Neural crest cell (in vitro differentiated cells): ENCODE data around the gene FBXO15. TPM values are rescaled to one million over a fixed set of nuclear protein-coding genes. Genes with fewer than 3 reads are reported as not detected.

ENCODE experiments used
- DNase-seq: peaks from one replicate; pipeline ENCODE4 v3.0.0; 2021; ENCODE audit warnings: low read depth, mixed read lengths, low spot score
- H3K27ac Mint-ChIP-seq: one replicate; pipeline ENCODE4 v1.8.0; 2021; ENCODE audit warnings: mild to moderate bottlenecking, mixed read lengths; ENCODE audit not compliant: unreplicated experiment
- H3K27me3 Mint-ChIP-seq: 2 replicates; pipeline ENCODE4 v1.8.0; 2021; ENCODE audit warnings: low read depth, mild to moderate bottlenecking, mixed read lengths
- H3K36me3 Mint-ChIP-seq: 2 replicates; pipeline ENCODE4 v1.8.0; 2021; ENCODE audit warnings: low read depth, mild to moderate bottlenecking, mixed read lengths
- H3K4me1 Mint-ChIP-seq: 2 replicates; pipeline ENCODE4 v1.8.0; 2021; ENCODE audit warnings: mixed read lengths
- H3K4me3 Mint-ChIP-seq: one replicate; pipeline ENCODE4 v1.8.0; 2021; ENCODE audit warnings: mild to moderate bottlenecking, mixed read lengths
- H3K9me3 Mint-ChIP-seq: 2 replicates; pipeline ENCODE4 v1.8.0; 2021; ENCODE audit warnings: mixed read lengths
- CTCF ChIP-seq: fragments of 200-600 bp; sonication (generic); conservative IDR thresholded peaks from 2 replicates; pipeline ENCODE4 v1.5.0; 2021; ENCODE audit warnings: antibody characterized with exemption, mild to moderate bottlenecking
- total RNA-seq: library from RNA; stranded (reverse); gene quantifications from 2 replicates; pipeline ENCODE4 v1.2.1, GENCODE V29; 2021

The FBXO15 gene
- total RNA-seq, 1 donor from 2014 or later, result 1.7 TPM

GRCh38 chr18:74126684-74127655 lies 20.7 kb downstream of the FBXO15 start:
- TF ChIP-seq CTCF, result no peak
- no peak overlapping the region for H3K4me3 Mint-ChIP-seq
- H3K9me3 Mint-ChIP-seq, result no peaks in the 10 kb centered on the region
- peaks cover 38% of the 10 kb centered on the region for H3K4me1 Mint-ChIP-seq
- no peaks in the 10 kb centered on the region for H3K27me3 Mint-ChIP-seq
- no peak for DNase-seq
- H3K36me3 Mint-ChIP-seq, result no peaks in the 10 kb centered on the region
- peak overlapping the region; percentile 81 for H3K27ac Mint-ChIP-seq

- Mint-ChIP-seq H3K4me1 (peaks cover 38% of the 10 kb centered on the region), H3K36me3 (no peaks in the 10 kb centered on the region), H3K4me3 (no peak overlapping the region), H3K27me3 (no peaks in the 10 kb centered on the region), H3K9me3 (no peaks in the 10 kb centered on the region), H3K27ac (no peak overlapping the region)
- DNase-seq, result no peak
- TF ChIP-seq CTCF, result no peak
These were observed 23.0 kb downstream of the FBXO15 start for GRCh38 chr18:74124642-74125041.

- H3K36me3 Mint-ChIP-seq, result no peaks in the 10 kb centered on the region
- H3K27ac Mint-ChIP-seq, result no peak overlapping the region
- no peak overlapping the region for H3K4me3 Mint-ChIP-seq
- DNase-seq, result no peak
- no peak for TF ChIP-seq CTCF
- H3K27me3 Mint-ChIP-seq, result no peaks in the 10 kb centered on the region
- H3K4me1 Mint-ChIP-seq, result peaks cover 32% of the 10 kb centered on the region
- H3K9me3 Mint-ChIP-seq, result no peaks in the 10 kb centered on the region
These were observed 24.4 kb downstream of the FBXO15 start for GRCh38 chr18:74123200-74123599.

GRCh38 chr18:74116633-74117554 lies 30.7 kb downstream of the FBXO15 start:
- H3K4me3 Mint-ChIP-seq, result no peak overlapping the region
- no peak for DNase-seq

More at GRCh38 chr18:74116633-74117554, 30.7 kb downstream of the FBXO15 start:
- Mint-ChIP-seq H3K36me3 (peaks cover 5% of the 10 kb centered on the region), H3K27me3 (no peaks in the 10 kb centered on the region), H3K4me1 (peaks cover 25% of the 10 kb centered on the region), H3K9me3 (no peaks in the 10 kb centered on the region), H3K27ac (no peak overlapping the region)
- peak; percentile 81 for TF ChIP-seq CTCF
